Left renal cortex interstitium (tissue), 4 donors: ENCODE measurements around the gene PLEKHG5. TPM values are rescaled to one million over a fixed set of nuclear protein-coding genes. Genes with fewer than 3 reads are reported as not detected.
"Not testable (repeated sequence)": the region's sequence is repeated elsewhere in the genome, so short reads cannot be mapped to it uniquely, and the experiment has no call there.

ENCODE experiments used
- DNase-seq, 4 donors: peaks; one replicate each; pipeline ENCODE4 v3.0.0-alpha.2; 2013; ENCODE audit warnings: low read depth in 4 of 4, low spot score in 2 of 4, missing footprints in 1 of 4
- polyA plus RNA-seq, 4 donors: library from polyadenylated mRNA; unstranded; fragments of 120-200 nt; gene quantifications; one replicate each; pipeline ENCODE4 v1.2.1, GENCODE V29; 2013; ENCODE audit not compliant: insufficient read length in 4 of 4

Gene PLEKHG5
- polyA plus RNA-seq, 4 donors = 10.7 to 27.3 (median 19.9) TPM

DNA sequence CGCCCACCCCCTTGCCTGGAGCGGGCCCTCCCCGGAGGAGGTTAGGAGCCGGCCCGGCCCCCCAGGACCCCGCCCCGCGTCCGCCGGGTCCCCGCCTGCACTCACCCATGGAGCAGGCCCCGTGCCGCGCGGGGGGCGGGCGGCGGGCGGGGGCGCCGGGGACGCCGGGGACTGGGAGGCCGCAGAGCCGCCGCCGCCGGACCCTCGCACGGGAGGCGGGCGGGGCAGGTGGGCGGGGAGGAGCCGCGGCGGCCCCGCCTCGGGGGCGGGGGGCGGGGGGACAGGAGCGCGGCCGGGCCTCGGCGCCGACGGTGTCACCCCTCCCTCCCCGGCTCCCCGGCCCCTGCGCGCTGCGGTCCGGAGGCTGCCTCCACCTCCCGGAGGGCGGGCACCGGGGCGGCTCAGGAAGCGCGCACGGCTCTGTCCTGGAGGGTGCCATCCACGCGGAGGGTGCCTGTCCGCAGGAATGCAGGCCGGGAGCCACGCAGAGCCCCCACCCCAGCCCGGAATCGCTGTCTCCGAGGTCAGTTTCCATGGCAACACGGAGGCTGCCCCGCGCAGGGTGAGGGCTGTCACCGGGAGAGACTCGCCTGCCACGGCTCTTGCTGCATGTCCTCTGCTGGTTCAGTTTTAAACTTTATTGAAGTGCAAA lies 5.9 kb upstream of the PLEKHG5 start:
- DNase-seq = no peak

DNA sequence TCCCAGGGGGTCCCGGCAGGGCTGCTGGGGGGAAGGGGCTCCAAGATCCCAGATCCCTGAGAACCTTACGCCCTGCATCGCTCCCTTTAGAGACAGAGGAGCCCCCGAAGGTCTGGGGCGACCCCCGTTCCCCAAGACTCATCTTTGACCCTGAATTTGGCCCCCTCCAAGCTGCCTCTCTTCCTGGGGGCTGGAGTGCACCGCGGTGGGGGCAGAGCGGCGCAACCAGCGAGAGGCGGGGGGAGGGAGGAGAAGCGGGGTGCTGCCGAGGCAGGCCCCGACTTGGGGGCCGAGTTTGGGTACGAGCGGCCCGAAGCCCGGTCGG lies 5.4 kb upstream of the PLEKHG5 start:
- no peak for DNase-seq

DNA sequence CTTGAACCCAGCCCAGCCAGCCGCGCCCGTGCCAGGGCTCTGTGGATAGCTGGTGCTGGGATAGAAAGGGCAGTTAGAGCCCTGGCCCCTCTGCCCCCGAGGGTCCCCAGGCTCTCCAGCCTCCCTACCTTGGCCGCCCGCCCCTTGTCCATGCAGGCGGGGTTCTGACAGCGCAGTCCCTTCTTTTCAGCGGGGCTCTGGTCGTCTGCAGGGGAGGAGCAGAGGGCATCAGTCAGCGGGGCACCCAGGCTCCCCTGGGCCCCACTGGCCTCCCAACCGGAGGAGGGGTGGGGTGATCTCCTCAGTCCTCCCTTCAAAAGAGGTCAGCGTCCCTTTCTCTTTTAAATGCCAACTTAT lies 4.9 kb upstream of the PLEKHG5 start:
- DNase-seq = no peak

DNA sequence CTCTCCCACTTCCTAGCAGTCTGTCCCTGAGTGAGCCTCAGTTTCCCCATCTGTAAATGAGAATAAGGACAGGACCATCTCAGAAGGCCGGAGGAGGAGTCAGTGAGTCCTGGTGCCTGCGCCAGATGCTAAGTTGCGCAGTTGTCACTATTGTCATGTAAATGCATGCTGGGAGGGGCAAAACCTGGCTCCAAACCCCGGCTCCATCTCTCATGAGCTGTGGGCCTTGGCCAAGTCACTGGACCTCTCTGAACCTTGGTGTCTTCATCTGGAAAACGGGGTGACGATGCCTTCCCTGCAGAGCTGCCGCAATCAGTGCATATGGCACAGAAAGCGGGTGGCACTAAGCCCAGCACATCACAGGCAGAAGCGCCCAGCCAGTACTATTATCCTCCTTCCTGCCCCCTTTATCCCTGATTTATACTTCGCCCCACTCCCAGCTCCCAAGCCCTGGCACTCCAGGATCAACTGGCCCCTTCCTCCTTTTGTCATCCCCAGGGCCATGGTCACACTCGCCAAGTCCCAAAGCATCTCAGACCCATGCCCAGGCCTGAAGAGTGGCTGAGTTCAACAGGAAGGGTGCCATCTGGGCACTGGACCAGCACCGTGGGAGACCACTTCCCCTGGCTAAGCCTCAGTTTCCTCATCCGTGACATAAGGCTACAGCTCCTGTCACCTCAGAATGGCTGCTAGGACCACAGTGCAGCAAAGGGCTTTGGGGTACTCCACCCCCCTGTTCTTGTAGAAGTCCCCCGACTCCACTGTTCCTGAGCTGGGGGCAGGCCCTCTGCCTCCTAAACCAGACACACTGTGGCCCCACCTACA lies 4.3 kb upstream of the PLEKHG5 start:
- no peak for DNase-seq

DNA sequence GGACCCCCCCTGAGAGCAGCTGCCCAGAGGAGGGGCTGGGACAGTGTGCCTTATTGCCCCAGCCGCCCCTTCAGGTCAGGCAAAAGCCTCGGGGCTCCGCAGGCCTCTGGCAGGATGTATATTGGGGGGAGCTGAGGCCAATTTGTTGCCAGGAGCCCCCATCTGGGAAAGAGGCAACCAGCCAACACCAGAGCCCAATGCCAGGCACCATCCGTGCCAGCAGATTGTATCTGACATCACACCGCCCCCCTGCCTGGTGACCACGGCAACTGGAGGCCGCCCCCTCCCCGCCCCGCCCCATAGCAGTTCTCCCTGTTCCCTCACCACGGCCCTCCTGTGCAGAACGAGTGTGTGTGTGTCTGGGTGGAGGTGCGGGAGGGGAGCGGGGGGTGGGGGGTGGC lies 3.6 kb upstream of the PLEKHG5 start:
- DNase-seq = no peak

DNA sequence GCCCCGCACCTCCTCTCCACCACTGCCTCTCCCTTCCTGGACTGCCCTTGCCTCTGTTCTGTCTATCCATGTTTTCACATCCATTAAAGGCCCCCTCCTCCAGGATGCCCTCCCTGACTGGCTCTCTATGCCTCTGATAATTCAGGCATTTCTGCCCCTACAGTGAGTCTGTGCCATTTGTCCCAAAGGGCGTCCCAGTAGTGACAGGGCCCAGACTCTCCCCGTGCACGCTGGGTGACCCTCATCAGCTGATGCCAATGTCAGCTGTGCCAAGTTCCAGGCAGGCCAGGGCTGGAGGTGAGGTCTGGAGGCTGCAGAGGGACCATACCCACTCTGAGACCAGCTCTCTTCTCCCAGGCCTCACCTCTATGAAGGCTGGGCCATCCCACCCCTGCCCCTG lies 3.2 kb upstream of the PLEKHG5 start:
- DNase-seq = no peak

DNA sequence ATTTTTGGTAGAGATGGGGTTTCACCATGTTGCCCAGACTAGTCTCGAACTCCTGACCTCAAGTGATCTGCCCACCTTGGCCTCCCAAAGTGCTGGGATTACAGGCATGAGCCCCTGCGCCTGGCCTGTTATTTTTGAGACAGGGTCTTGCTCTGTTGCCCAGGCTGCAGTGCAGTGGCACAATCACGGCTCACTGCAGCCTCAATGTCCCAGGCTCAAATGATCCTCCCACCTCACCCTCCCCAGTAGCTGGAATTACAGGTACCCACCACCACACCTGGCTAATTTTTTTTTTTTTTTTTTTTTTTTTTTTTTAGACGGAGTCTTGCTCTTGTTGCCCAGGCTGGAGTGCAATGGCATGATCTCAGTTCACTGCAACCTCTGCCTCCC lies 2.4 kb upstream of the PLEKHG5 start:
- not testable (repeated sequence) for DNase-seq

DNA sequence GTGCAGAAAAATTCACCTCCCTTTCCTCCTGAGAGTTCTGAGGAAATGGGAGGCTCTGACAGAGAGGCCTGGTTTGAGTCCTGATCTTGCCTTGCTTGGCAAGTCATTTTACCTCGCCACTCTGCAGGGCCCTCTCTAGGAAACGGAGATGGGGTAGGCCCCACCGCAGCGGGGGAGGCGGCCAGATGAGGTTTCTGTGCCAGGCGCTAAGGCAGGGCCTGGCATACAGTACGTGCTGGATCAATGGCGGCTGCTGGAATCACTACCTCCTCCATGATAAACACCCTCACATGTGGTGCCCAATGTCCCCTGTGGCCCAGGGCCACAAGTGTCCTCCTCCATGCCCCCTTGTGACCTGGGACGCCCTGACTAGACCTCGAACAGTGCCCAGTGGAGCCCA lies 499 bp upstream of the PLEKHG5 start:
- no peak for DNase-seq

DNA sequence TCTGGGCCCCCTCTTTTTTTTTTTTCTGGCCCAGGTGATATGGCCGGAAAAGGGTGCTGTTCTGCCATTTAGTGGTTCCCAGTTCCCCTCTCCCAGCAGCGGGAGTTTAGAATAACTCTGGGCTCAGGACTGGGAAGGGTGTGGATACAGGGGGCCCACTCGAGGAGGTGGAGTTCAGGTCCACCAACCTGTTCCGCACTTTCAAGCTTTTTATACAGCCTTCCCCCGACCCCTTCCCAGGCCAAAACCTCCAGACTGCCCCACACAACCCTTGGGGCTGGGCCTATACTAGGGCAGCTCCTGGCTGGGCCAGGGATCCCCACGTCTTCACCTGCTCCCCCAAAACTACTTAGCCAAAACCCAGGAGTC lies 402 bp downstream of the PLEKHG5 start:
- no peak for DNase-seq

DNA sequence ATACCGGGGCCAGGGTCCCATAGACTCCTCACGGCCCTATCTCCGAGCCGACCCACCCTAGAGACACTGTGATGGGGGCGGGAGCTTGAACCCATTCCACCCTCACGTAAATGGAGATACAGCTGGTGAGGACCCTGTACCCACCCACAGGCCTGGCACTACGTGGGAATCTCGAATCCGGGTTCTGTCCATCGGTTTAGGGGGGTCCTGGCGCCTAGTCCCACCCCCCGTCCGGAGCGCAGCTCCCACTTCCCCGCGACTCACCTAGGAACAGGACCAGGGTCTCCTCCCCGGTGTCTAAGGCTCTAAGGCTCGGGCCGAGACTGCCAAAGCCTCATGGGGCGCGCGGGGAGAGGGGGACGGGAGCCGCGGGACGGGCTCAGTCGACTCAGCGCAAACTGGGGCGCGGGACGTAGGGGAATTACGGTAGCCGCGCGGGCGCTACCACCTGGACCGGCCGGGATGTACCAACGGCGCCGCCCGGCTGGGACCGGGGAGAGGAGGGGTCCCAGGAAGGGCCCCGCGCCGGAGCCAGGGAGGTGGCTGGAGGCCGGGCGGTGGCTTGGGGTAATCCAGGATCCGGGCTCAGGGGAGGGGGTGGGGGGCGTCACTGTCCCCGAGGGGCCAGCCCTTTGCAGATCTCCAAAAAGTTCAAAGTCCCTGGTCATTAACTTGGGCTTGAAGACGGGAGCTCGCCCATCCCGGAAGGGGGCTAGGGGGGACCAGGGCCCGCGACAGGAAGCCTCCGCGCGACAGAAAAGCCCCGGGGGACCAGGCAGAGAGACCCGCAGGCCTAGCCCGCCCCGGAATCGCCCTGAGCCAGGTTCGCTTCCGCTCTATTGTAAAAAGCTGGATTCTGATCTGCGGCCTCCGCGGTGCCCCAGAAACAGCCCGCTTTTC lies 1.0 kb downstream of the PLEKHG5 start:
- DNase-seq = peak in 2 of 4 donors; percentile 57 to 70

DNA sequence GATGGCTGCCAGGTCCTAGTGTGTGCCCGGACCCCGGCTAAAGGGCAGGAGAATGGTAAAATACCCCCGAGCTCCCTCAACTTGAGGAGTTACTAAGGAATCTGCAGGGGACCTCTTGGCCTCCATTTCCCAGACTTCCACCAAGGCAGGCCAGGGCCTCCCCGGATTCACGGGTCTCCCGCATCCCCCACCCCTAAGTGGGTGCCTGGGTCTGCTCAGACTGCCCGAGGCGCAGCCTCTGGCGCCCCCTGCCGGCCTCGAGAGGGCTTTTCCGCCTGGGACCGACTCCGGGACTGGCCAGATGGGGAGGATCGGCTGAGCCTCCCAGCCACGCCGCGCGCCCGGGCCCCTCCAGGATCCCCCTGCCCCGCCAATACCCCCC lies 1.7 kb downstream of the PLEKHG5 start:
- DNase-seq = peak in 1 of 4 donors; percentile 50

DNA sequence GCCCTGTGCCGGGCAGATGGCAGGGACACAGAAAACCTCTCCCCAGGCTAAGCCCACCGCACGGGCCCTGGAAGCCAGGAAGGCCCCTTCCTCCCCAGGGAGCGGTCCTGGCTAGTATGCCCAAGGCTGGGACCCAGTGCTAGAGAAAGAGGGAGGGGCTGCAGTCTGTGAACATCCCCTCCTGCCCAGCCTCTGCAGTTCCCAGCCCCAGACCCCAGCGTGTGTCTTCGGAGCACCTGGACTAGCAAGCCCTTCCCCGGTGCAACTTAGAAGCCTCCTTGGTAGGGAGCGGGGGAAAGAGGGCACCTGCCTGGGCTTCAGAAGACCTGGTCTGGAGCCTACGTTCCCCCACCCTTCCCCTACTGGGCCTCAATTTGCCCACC lies 2.1 kb downstream of the PLEKHG5 start:
- DNase-seq = no peak

DNA sequence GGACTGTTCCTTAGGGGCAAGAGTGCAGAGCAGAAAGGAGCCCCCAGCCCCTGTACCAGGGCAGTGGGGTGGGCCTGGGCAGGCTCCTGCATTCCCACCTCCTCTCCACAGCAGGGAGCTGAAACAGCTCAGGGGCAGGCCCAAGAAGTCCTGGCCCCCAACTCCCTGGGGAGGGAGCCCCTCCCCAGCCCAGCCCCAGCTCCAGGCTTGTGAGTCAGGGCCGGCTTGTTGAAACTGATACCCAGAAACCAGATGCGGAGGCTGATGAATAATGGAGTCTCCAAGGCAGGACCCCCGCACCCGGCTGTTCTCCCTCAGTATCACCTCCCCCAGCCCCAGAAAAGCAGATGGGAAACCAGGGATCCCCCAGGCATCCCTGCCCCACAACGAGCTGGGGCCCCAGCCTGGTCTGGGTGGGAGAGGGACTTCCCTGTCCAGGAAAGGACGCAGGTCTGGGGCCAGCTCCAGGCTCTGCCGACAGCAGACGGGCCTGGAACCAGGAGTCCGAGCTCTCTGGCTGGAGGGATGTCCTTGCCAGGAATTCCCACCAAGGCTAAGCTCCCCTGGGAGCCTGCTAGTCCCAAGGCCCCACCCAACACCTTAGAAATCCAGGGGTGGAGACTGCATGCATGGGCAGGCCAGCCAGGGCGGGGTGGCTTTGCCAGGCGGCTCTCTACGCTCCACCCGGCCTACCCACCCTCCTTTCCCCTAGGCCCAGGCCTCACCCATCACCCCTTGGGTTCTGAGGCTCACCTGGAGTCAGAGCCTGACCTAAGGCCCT lies 2.7 kb downstream of the PLEKHG5 start:
- DNase-seq = no peak

DNA sequence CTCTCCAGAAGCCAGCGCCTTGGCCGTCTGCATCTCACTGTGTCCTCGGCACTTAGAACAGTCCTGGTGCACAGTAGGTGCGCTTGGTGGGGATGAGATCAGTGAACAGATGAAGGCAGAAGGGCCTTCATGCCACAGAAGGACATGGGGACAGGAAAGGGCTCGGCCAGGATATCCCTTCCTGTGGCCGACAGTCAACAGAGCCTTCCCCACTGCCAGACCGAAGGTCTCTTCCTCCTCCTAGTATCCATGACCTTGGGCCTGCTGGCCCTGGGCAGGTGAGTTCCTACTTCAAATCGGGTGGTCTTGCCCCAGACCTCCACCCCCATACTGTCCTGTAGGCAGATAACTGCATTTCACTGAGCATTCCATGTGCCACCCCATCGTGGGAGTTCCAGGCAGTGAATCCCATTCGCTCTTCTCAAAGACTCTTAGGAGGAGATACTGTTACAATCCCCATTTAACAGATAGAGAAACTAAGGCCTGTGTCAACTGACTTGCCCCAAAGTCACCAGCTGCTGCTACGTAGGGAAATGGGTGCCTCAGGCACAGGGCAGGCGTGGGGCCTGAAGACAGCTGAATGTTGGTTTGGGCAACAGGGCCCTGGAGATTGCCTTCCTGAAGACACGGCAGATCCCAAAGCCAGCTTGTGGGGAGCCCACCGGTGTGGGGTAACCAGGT lies 3.5 kb downstream of the PLEKHG5 start:
- no peak for DNase-seq

DNA sequence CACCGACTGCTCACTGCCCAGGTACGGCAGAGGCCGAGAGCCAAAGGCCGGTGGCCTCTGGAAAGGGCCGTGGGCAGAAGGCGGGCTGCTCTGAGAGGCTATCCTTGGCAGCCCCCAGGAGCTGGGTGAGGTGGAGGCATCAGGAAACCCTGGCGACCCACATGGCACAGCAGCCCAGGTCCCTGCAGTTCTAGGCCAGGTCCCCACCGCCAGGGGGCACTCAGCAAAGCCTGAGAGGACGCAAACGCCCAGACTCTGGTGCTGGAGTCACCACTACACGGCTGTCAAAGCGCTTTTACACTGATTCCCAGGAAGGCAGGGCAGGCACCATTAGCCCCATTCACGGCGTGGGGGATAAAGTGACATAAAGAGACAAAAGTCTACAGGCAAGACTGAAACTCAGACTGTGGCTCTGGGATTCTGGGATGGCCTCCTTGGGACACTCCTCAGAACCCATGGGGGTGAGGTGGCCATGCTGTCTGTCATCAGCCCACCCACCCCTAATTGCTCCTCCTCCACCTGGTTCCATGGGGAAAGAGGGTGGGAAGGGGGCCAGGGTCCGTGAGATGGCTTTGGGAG lies 4.9 kb downstream of the PLEKHG5 start:
- DNase-seq = peak; percentile 62 to 87 (median 68)

DNA sequence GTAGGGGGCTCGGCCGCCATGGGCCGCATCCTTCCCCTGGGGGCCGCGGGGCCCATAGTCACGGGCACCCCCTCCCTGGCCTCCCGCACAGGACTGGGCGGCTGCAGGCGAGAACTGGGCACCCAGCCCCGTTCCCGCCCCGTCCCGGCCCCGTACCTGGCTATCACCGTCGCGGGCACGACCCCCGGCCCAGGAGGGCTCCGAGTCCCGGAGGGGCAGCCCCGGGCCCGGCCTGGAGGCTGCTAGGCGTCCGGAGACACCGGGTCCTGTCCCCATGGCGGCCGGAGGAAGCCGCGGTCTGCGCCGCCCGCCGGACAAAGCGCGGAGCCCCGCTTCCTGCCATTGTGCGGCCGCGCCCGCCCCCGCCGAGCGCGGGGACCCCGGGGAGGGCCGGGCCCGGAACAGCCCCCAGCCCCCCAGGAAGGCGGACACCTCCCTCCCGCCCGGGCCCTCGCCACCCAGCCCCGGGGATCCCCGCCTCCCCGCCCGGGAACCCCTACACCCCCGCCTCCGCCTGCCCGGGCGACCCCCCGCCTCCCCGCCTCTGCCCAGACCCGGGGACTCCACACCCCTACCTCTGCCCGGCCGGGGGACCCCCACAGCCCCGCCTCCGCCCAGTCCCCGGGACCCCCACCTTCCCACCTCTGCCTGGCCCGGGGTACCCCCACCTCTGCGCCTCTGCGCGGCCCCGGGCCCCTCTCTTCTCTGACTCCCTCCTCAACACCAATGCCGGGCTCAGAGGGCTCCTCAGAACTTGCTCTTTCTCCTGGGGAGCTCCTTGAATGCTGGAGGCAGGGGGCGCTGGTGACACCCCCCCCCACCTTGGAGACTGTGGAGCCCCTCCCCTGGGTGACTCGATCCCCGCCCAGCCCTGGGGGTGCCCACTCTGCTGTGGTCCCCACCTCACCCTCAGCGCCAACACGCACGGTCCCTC lies 6.0 kb downstream of the PLEKHG5 start:
- no peak for DNase-seq

DNA sequence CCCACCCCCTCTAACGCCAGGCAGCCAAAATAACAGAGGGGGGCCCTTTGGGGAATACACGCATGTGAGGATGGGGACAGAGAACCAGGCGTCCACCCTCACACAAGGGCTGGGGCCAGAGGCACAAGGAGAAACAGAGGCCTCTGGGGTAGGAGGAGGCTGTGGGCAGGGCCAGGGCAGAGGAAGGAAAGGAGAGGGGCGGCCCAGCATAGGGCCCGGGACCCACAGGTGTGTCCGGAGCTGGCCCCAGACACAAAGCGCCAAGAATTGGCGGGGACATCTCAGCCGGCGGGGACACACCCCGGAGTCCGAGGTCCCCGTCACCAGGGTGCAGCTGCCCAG lies 6.7 kb downstream of the PLEKHG5 start:
- no peak for DNase-seq

DNA sequence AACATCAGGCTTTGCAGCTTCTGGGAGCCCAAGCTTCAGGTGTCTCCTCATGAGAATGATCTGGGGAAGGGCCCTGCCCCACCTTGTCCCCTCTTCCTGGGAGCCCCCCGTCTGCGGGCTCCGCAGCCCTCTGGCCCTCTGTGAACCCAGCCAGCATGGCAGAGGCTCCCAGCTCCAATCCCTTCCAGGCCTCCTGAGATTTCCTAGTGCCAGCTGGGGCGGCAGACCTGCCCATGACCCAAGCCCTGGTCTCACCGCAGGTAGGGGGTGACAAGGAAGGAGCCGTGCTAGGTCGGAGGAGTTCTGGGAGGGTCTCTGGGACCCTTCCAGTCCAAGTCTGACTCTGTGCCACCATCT lies 7.7 kb downstream of the PLEKHG5 start:
- DNase-seq = no peak
